Measurements from ENCODE around the gene USP33.
"Not testable (repeated sequence)": the region's sequence is repeated elsewhere in the genome, so short reads cannot be mapped to it uniquely, and the experiment has no call there.

DNA sequence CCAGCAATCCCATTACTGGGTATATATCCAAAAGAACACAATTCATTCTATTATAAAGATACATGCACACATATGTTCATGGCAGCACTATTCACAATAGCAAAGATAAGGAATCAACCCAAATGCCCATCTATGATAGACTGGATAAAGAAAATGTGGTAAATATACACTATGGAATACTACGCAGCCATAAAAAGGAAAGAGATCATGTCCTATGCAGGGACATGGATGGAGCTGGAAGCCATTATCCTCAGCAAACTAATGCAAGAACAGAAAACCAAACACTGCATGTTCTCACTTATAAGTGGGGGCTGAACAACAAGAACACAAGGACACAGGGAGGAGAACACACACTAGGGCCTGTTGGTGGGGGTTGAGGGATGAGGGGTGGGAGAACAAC, 60.0 kb downstream of the USP33 start:
- TF ChIP-seq, protein P1, sequence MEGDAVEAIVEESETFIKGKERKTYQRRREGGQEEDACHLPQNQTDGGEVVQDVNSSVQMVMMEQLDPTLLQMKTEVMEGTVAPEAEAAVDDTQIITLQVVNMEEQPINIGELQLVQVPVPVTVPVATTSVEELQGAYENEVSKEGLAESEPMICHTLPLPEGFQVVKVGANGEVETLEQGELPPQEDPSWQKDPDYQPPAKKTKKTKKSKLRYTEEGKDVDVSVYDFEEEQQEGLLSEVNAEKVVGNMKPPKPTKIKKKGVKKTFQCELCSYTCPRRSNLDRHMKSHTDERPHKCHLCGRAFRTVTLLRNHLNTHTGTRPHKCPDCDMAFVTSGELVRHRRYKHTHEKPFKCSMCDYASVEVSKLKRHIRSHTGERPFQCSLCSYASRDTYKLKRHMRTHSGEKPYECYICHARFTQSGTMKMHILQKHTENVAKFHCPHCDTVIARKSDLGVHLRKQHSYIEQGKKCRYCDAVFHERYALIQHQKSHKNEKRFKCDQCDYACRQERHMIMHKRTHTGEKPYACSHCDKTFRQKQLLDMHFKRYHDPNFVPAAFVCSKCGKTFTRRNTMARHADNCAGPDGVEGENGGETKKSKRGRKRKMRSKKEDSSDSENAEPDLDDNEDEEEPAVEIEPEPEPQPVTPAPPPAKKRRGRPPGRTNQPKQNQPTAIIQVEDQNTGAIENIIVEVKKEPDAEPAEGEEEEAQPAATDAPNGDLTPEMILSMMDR (conservative IDR thresholded peaks at IDR 0.05; ENCODE audit: low read depth, low read length) = not testable (repeated sequence)
- TF ChIP-seq EZH2 (IDR thresholded peaks at IDR 0.05; ENCODE audit: borderline replicate concordance, low read depth, low read length, poor library complexity, severe bottlenecking) = not testable (repeated sequence)

Data from A673 (cell line).